Islet of Langerhans (tissue), 1 donor: Measurements from ENCODE around the gene TANC1.

Experiments used
- FAIRE-seq: peaks from one replicate; lab custom pipeline; 2011; peaks lifted over from hg19 to GRCh38; lab: Jason Lieb, UNC

Gene TANC1

DNA sequence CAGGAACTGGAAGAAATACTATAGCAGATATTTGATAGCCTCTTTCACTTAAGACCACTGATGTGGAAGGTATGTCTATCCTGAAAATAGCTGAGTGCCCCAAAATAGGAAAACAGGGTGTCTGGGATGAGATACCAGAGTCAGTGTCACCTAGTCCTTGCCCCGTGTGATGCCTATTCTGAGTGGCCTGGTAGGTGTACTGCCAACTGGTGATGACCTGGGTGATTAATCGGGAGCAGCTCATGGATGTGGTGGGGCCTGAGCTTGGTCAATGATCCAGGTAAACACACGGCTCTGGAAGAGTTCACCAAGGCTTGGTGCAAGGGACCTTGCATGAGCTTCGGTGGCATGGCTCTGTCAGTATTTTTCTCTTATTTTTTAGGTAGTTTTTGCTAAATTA is 95.2 kb downstream of the TANC1 start:
- FAIRE-seq = no peak

DNA sequence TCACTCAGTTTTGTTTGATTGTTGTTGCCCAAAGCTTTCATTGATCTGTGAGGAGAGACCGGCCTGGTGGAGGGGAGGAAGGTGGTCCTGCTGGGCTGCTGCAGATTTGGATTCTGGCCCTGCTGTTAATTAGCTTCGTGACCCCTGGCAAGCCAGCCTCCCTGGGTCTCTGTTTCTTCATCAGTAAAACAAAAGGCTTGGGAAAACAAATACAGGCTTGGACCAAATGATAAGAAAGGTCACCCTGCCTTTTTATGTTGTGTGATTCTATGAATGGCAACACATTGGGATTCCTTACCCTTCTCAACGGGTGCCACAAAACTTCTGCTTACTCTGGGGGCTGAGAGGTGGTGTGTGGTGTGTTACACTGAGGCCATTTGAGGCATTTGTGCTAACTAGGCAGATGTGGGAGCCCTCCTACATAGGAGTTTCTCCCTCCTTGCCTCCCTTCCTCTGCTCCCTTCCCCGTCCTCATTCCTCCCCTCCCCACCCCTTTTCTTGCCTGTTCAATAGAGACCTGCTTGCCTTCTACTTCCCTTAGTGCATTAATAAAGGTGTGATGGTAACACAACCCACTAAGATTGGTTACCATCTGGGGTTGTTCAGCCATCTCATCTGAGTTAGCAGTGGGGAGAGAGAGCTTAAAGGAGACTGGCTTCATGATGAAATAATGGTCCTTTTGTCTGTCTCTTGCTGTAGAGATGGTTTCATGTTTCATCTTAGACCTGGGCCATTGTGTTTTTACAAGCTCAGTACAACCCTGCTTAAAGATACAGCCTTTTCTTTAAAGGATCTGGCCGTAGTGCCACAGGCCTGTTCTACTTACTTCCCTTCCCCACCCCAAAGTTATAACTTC is 96.2 kb downstream of the TANC1 start:
- FAIRE-seq = no peak

DNA sequence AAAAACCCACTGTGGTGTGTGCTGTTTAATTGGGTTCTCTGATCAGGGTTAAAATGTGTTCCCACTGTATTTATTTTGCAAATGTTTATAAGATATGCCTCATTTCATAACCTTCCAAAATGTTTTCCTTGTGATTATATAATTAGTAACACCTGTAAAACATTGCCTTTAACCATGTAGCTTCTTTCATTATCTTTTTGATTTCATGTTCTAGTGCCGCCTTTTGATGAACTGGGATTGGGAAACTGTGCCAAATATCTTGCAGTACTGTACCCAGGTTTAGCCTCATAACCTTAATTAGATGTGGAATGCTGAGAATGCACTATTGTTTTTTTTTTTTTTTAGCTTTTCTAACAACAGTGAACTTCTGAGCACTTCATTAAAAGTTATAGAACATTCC is 96.9 kb downstream of the TANC1 start:
- no peak for FAIRE-seq

DNA sequence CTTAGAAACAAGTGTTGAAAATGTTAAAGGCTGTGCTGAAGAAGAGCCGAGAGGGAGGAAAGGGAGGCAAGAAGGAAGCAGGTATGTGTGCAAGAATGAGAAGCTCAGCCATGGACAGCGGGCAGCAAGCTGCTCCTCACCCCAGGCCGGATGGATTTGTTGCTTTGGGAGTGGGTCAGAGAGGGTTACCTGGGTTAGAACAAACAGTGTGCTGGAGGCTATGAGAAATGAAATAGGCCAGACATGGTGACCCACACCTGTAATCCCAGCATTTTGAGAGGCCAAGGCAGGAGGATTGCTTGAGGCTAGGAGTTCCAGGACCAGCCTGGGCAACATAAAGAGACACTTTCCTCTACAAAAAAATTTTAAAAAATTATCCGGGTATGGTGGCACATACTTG is 97.5 kb downstream of the TANC1 start:
- no peak for FAIRE-seq

DNA sequence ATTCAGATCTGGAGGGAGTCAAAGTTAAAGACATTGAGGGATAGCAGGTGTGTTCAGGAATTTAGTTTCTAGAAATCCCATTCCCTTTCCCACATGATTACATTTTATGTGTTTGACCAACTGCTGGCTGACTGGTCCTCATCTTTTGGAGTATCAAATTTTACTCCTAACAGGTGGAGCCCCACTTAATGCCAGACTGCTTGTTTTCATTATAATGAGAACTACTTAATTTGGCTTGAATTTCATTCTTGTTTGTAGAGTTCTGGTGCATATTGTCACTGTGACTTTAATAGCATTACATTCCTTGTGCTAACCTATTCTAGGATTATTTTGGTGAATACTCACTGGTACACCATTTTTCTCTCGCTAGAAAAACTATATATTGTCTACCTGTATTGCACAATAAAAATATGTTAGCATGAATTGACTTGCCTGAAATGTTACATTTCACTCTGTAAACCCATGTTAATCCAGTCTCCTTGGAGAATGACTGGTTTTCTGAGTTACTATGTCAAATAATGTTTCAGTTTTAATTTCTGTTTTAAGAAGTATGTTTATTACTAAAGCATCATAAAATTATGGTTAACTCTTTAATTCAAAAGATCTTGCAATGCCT is 98.2 kb downstream of the TANC1 start:
- FAIRE-seq = no peak

DNA sequence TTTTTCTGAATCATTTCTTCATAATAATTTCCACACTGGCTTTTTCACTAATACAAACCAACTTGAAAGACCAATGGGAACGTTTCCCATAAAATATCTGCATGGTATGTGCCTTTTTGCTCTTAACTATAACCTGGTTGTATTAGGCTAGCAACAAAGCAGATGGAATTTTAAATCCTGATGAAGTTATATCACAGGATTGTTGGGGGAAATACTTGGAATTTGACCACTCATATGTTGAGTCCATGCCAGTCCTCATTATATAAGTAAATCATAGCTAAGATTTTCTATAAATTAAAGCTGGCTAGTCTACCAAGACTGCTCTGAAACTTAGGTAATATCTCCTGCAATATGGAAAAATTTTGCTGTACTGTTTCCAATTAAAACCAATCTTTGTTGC is 99.5 kb downstream of the TANC1 start:
- FAIRE-seq = no peak

DNA sequence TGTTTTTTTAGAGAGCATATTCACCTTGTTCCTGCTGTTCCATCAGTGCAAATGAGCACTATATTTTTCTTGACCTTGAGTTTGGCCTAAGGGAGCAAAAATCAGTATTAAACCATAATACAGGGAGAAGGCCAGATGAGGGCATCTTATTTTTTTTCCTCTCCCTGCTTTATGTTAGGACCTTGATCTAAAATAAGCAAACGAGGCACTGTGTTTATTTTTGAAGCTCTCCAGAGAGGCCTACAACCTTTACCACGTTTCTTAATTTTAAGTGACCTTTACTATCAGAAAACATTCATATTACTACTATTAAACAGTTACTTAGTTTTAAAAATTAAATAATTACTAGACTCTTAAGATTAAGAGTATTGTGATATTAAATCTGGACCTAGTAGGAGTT is 100.8 kb downstream of the TANC1 start:
- FAIRE-seq = no peak

DNA sequence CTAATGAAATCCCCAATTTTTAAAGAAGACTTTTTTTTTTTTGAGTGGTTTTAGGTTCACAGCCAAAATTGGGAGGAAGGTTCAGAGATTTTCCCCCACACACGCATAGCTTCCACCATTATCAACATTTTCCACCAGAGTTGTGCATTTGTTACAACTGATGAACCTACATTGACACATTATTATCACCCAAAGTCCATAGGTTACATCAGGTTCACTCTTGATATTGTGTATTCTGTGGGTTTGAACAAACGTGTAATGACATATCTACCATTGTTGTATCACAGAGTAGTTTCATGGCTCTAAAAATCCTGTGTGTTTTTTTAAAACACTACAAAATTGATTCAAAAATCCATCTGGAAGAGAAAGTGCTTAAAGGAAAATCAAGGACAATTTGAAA is 101.8 kb downstream of the TANC1 start:
- FAIRE-seq = no peak

DNA sequence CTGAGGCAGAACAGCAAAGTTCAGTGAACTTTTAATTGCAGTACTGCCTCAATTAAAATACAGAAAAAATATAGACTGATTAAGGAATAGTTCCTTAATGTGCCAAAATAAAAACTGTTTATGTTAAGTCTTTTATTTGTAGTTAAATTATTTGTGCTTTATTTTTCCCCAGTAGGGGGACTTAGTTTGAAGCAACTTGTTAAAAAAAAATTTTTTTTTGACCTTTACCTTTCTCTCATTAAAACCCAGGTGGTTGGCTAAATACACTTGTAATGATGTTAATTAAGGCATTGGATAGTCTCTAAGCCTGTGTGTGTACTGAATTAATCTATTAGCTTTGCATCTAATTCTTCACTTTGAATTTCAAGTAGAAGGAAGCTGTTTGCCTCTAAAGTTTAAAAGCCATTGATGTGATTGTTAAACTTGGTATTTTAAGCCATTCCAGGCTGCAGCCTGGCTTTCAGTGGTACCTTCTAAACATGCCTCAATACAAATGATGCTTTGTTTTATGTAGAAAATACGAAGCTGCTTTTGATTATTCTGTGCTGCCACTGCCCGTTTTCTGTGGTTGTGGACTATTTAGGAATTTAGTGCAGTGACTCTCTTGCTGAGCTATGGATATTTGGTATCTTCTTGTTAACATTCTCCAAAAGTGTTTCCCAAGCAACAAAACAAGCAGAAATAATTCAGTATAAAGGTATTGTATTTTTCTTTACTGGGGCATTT is 102.9 kb downstream of the TANC1 start:
- no peak for FAIRE-seq

DNA sequence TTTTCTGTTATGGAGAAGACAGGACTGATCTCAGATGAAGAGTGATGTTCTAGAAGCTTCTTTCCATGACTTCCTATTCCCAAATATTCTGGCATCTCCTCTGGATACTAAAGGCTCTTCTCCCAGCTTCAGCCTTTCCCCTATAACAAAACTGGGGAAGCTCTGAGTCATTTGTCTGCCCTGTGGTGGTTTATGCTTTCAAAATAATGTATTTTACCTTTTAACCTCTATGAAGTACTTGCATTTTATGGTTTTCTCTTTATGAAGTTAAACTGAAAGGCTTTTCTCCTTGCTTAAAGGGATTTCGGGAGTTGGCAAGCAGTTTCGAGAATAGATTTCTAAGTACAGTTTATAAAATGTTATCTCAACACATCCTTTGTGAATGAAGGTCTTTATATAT is 104.4 kb downstream of the TANC1 start:
- FAIRE-seq = no peak

DNA sequence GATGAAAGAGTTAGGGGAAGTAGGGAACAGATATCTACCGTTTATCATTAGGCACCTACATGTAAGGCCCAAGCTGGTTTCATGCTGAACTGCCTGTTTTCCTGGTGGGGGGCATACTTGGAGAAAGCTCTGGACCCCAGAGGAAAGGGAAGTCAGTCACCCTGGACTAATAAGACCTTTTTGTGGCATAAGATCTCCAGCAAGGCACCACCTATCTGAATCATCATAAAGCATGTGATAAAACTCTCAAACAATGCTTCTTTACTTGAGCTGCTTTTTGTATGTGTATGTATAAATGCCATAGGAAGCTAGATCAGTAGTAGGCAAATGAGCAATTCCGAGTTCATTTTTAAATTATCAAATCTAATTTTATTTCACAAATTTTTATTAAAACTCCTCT is 104.8 kb downstream of the TANC1 start:
- FAIRE-seq = no peak

DNA sequence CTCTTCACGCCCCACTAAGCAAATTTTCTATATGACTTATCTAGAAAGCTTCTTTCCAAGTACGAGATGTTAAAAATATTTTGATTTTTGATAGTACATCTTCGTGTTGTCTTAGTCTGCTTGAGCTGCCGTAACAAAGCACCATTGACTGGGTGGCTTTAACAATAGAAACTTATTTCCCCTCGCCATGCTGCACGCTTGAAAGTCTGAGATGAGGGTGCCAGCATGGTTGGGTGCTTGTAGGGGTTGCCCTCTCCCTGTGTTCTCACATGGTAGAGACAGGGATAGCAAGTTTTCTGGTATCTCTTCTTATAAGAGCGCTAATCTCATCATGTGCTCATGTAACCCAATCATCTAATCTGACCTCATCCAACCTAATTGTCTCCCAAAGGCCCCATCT is 106.2 kb downstream of the TANC1 start:
- no peak for FAIRE-seq

DNA sequence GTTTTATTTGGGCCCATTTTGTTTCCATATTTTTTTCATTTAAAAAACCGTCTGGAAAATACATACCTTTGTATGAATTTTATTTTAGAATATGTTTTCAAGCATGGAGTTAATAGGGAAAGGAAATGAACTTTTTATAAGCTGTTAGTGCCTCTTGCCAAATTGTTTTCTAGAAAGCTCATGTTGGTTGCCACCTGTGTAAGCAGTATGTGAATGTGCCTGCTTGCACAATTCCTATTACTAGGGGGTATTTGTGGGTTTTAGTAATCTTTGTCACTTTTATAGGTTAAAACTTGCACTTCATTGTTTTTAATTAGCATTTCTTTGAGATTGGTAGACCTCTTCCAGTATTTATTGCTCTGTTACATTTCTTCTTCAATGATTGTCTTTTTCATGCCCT is 107.3 kb downstream of the TANC1 start:
- no peak for FAIRE-seq

DNA sequence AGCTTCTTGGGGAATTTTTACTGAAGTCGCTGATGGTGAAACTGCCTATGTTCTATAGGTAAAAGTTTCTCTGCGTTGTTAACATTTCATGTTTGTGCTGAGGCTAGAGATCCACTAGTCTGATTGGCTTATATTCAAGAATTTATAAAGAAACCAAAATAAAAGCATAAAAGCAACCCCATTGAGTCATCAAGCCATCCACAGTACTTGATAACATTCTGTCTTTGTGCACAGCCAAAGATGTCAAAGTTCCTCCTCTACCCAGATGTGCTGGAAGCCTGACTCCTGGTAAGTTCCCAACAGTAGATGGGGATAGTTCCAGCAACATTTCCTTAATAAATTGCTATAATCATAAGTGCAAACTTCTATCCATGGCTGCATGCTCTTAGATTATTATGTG is 107.8 kb downstream of the TANC1 start:
- FAIRE-seq = no peak

DNA sequence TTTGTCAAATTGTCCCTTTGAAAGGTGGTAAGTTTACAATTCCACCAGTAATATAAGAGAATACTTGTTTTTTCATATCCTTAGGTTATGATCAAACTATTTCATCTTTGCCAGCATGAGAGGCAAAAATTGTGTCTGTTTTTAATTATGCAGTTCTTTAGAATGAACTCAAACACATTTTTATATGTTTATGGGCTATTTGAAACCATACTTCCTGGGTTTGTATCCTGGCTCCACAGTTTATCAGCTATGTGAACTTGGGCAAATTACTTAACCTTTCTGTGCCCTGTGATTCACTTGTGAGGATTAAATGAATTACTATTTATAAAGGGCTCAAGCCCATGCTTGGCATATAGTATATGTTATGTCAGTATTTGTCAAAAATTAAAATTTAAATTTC is 109.4 kb downstream of the TANC1 start:
- FAIRE-seq = no peak

DNA sequence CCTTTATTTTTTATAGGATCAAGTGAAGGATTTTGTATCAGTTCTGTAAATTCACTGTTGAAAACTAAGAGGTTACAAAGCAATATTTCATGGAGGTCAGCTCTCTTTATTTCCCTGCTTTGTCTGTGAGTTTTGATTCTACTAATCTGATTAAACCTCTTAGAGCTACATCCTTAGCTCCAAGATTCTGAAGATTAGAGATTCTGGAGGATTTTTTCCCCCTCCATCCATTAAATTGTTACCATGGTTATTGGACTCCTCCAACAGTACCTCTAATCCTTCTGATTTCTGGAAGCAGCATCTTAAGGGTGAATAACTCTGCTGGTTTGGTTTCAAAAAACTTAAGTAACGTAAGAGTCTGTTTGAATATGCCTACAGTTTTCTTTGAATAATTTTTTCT is 110.0 kb downstream of the TANC1 start:
- no peak for FAIRE-seq

DNA sequence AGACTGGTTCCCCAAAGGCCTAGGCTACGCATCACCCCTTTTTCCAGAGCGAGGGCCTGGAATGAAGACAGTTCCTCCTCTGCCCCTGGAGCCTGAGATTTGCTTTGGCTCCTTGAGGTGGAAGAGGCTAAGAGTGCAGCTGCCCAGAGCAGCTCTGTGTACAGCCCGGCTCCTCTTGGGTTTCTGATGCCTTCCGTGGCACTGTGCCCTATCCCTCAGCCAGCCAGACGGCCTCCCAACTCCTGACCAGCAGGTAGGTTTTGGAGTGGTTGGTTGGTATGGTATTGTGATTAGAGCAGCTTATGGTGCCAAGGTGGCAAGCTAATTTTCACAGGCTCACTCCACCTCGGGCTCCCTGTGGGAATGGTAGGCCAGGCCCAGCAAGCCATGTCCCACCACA is 112.2 kb downstream of the TANC1 start:
- FAIRE-seq = no peak

DNA sequence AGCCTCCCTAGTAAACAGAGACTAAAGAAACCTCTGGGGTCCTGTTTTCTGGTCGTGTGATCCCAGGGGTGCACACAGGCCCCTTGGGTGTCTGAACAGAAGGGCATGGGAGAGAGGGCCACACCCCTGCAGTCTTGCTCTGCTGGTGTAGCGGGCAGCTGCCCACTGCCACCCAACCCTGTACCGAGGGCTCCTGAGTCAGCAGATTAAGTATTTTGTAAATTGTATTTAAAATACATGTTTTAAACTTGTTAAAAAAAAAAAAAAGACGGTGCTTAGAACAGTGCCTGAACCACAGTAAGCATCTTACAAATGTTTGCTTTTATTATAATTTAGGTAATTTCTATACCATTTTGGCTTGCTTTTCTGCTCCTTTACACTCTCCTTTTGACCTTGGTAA is 113.7 kb downstream of the TANC1 start:
- no peak for FAIRE-seq

DNA sequence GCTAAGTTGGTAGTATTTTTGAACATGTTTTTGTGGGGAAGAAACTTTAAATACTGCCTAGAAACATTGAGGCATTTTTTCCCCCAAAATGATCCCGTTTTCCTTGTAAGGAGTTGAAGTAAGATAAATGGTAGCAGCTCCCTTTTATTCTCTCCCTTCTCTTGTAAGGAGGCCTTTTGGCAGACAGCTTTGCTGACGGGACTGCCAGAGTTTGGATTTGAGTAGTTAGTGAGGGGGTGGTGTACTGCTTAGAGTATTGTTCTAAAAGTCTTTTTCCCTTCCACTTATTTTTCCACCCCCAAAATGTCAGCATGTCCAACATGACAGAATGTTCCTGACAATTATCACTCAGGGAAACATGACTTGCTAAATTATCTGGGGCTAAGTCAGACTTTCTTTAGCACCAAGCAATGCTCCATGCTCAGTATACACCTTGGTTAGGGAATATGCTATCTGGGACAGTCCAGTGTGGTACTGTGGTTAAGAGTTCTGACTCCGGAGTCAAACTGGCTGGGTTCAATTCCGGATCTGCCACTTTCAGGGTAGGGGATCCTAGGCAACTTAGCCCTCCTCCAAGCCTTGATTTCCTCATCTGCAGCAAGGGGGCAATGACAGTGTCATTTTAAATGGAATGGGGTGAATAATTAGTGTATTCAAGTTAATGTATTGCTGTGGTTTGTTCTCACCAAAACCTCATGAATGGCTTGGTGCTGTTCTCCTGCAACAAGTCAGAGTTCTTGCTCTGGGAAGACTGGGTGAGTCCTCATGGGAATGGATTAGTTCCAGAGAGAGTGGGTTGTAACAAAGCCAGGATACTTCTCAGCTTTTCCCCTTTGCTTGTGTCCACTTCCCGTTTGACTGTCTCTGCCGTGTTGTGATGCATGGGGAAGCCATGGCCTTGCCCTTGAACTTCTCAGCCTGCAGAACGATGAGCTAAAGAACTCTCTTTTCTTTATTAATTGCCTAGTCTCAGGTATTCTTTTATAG is 116.2 kb downstream of the TANC1 start:
- FAIRE-seq = no peak

DNA sequence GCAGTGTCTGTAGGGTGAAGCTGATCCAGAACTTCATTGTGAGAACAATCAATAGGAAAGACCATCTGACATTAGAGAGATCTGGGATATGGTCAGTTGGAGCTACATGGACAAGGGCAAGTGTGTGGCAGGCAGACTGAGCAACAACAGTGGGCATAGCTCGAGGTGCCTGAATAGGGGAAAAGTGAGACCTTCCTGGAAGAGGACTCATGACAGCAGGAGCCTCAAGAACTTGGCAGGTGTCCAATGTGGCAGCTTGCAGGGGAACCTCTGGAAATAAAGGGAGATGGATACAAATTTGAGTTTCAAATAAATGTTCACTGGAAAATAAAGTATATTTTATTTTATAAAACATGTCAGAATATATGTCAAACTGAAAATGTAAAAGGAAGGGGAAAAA is 117.9 kb downstream of the TANC1 start:
- FAIRE-seq = no peak

DNA sequence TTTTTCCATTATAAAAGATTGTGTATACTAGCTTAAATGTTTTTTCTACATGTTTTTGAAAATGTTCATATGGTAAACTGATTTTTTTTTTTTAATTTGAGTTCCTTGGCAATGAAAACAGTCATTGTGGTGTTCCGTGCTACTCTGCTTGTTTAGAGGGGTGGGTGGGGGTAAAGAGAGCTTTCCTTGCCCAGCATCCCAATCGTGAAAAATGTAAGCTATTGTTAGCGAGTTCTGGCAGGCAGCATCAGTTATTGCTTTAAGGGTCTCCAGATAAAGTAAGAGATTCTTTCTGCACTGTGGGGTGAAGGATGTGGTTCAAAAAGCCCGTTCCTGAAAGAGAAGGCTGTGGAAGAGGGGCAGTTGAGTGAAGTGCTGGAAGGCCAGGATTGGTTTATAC is 118.4 kb downstream of the TANC1 start:
- no peak for FAIRE-seq

DNA sequence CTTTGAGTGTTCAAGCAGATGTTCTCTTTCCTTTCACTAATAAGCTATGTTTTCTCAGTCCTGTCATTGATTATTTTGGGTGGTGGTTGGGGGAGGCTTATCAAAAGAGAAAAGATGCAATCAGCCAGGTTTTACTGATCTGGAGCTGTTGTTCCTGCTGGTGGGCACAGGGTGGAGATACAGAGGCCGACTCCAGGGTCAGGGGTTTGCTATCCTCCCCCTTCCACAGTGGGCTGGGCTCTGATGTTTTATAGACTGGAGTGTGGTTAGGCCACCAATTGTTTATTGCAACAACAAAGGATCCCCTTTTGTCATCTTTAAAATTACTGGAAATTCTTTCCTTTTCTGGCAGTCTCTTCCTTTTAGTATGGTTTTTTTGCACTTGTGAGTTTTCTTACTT is 120.5 kb downstream of the TANC1 start:
- FAIRE-seq = no peak
